SH-SY5Y (cell line): ENCODE data around the gene MYL2.

Experiments
- GATA2 ChIP-seq: IDR thresholded peaks from 2 replicates; pipeline ENCODE4 v1.6.1; 2011; ENCODE audit warnings: mild to moderate bottlenecking, low read depth, low read length
- GATA3 ChIP-seq: IDR thresholded peaks from 2 replicates; pipeline ENCODE4 v1.6.1; 2011; ENCODE audit warnings: low read depth, mild to moderate bottlenecking, low read length, moderate library complexity

The MYL2 gene

GRCh38 chr12:110885152-110885840 lies 35.1 kb downstream of the MYL2 start:
- no peak for TF ChIP-seq GATA3
- no peak for TF ChIP-seq GATA2

GRCh38 chr12:110883251-110883650 lies 37.1 kb downstream of the MYL2 start:
- TF ChIP-seq GATA2 (no peak), GATA3 (no peak)

GRCh38 chr12:110880651-110881050 lies 39.7 kb downstream of the MYL2 start:
- TF ChIP-seq GATA2 = no peak
- TF ChIP-seq GATA3 = no peak

- TF ChIP-seq GATA2 = no peak
- no peak for TF ChIP-seq GATA3
These were observed 45.6 kb downstream of the MYL2 start for GRCh38 chr12:110874781-110875180.

GRCh38 chr12:110874351-110874750 lies 46.0 kb downstream of the MYL2 start:
- TF ChIP-seq GATA2 = no peak
- no peak for TF ChIP-seq GATA3

- TF ChIP-seq GATA3 (no peak), GATA2 (no peak)
These were observed 48.3 kb downstream of the MYL2 start for GRCh38 chr12:110872100-110872499.

- TF ChIP-seq GATA2 = no peak
- TF ChIP-seq GATA3 = no peak
These were observed 50.6 kb downstream of the MYL2 start for GRCh38 chr12:110869803-110870202.

- TF ChIP-seq GATA2 = no peak
These were observed 51.4 kb downstream of the MYL2 start for GRCh38 chr12:110869026-110869425.

- no peak for TF ChIP-seq GATA3
- no peak for TF ChIP-seq GATA2
These were observed 54.9 kb downstream of the MYL2 start for GRCh38 chr12:110865521-110865920.

GRCh38 chr12:110863161-110863560 lies 57.2 kb downstream of the MYL2 start:
- TF ChIP-seq GATA3 = no peak

- TF ChIP-seq GATA2 (no peak), GATA3 (no peak)
These were observed 58.0 kb downstream of the MYL2 start for GRCh38 chr12:110862329-110862728.

GRCh38 chr12:110861729-110862128 lies 58.6 kb downstream of the MYL2 start:
- no peak for TF ChIP-seq GATA2
- TF ChIP-seq GATA3 = no peak
